ENCODE measurements around the gene GRIN2C. TPM values are rescaled to one million over a fixed set of nuclear protein-coding genes. Genes with fewer than 3 reads are reported as not detected.

Gene GRIN2C
- total RNA-seq, 1 donor from 2014 or later = 0.45 TPM

DNA sequence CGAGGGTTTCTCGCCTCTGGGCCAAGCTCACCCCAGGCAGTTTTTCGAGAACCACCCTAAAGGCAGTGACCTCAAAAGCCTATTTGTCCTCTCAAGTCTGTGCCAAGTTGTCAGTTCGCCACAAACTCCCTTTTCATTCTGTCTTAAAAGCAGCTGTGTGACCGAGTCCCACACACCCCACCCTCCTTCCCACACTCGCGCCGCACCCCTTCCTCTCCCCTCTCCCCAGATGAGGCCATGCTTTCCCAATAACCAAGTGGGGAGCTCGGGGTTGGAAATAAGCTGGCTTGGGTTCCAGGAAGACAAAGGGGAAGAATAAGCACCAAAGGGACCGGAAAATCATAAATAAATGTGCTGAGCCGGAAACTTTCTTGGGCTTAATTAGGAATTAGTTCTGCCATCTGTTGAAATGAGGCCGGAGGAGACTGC lies 36.7 kb downstream of the GRIN2C start:
- no peak for DNase-seq (ENCODE audit: low spot score)

DNA sequence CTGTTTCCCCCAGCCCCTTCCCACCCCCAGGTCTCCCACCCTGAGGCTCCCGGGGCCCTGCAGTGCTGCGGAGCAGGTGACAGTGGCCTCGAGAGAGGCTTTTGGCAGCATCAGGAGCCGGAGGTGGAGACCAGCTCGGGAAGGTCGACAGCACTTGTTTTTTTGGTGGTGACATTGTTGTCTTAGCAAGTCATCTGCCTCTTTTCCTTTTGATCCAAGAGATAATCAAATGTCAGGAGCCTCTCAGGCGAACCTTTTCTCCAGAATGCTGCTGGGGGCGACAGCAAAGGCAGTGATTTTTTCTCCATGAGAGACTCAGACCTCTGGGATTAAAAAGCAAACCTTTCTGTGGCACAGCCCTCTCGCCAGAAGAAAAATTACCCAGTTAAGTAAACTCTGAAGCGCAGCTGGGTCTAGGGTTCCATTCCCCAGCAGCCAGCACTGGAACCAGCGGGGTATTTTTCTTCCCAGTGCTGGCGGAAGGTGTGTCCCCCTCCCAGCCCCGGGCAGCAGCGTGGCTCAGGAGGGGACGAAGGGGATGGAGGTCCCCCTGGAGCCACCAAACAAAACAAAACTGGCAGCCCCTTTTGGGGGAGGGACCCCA lies 37.2 kb downstream of the GRIN2C start:
- no peak for DNase-seq (ENCODE audit: low spot score)

DNA sequence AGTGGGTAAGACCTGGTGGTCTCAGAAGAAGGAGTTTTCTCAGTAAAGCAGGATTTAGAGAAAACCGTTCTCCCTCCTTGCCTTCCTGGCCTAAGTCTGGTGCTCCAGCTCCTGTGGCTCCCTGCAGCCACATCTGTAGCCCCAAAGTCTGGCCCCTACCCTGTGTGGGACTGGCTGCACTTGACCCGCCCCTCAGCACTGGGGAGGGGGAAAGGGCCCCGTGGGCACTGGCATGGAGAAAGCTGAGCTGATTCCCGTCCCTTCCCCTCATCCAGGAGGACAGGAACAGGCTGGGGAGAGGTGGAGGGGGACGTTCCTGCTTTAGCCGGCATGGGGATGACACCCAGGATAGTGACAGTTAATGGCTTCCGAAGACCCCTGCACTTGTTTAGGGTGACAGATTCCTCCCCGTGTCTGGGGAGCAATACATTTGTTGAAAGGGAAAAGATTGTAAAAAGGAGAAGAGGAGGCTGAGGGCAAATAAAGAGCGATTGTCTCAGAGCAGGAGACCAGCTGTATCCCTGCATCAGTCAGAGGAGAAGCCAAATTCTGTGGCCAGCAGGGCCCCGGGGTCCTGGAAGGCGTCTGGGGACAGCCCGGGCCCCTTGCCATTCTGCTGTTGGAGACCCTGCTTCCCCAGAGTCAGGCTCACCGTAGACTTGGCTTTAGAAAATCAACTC lies 37.9 kb downstream of the GRIN2C start:
- no peak for DNase-seq (ENCODE audit: low spot score)

DNA sequence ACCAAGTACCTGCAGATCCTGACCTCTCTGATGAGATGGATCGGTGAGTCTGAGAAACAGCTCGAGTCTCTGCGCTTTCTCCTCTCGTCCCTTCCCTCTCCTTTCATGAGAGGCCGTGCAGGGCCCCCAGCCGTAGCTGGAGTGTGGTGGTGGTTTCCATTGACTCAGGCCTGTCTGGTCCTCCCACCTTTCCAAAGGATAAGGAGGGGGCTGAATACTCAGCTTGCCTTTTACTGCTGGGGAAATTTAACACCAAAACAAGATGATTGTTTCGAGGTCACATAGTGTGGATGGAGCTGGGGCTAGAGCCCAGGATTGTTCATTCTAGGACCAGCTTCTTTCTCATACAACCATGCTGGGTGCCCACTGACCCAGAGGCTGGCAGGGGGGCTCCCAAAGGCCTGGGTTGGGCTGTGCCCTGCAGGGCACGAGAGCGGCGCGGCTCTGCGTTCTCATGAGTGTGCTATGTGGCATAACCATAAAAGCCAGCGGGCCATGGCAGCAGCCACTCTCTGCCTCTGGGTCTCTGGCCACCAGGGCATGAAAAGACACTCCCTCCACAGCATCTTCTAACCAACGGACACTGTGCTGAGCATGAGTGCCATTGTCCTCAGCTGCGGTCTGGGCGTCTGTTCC lies 39.8 kb downstream of the GRIN2C start:
- DNase-seq (ENCODE audit: low spot score) = no peak

DNA sequence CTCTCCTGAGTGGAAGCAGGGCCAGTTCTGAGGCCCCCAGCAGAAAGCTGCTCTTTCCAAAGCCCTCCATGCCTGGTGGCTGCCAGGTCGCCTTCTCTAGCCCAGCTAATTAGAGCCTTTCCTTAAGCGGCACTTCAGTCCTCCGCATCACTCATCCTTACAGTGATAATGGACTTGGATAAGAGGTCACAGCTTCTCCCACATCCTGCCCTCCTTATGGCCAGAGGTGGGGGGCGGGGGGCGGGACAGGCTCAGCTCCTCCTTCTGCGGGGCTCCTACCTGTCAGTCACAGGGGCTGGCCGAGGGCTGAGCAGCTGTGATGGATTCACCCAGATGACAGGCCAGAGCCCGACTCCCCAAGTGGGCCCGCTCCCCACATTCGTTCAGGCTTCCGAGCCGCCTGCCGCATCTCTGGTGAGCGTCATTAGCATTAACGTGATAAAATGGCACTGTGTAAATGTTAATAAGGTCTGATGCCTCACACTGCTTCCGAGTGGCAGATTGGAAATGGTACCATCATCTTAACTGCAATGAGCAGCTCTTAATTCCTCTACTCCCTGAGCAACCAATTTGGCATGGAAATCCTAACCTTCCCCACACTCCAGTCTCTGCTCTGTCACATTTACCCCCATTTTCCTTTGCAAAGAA lies 41.3 kb downstream of the GRIN2C start:
- DNase-seq (ENCODE audit: low spot score) = no peak

DNA sequence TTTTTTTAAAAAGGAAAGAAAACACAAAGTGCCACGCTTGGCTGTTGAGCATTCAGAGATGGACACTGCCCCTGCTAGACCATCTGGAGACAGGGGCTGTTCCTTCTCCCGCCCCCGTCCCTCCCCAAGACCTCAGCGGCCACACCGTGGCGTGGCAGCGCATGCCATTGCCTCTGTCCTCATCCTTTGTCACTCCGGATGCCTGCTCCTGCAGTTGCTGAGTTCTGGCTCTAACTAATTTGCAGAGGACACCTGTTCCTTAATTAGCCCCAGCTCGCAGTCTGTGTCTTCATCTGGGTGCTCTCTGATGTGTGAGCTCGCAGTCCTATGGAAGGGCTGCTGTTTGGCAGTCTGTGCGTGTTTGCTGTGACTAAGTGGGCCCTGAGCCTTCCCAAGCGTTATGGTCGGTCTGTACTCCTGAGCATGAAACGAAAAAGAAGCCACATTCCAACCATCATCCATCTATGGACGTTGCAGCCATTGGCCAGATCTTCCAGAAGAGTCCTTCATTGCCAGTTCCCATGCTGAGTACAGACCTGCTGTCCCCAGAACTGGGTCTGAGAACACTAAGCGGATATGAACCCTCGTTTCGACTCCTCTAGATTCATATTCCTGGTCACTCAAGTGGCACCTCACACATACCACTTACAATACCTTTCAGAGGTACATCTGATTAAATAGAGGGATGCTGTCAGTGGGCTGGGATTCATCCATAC lies 42.6 kb downstream of the GRIN2C start:
- DNase-seq (ENCODE audit: low spot score) = no peak

DNA sequence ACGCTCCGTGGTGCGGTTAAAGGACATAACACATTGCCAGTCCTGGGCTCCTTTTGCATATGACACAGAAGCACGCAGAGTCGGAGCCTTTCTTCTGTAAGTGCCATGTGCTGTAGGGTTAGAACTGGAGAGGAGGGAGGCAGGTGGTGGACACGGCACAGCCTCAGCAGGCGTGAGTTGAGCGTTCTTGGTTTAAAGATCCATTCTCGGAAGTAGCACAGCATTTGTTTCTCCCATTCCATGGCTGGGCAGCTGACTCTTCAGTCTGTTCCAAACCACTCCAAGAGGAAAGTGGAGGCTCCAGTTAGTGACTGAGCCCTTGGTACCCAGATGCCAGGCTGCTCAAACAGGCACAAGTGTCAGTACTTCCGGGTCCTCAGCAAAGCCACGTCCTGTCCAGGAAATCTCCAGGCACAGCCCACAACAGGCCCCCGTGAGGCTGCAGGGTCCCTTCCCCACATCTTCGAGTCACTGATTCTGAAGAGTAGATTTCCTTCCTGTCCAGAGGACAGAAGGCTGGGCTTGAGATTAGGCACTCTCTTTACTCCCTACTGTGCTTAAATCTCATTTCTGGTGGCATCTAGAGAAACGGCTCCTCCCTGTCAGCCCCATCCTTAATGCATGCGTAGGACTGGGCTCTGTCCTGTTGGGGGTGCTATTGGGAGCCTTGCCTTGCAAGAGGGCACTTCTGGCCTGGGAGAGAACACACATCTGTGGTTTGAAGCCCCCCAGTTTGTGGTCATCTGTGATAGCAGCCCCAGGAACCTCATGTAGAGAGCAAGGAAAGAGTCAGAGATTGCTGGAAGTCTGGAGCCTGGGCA lies 43.9 kb downstream of the GRIN2C start:
- DNase-seq (ENCODE audit: low spot score) = no peak

DNA sequence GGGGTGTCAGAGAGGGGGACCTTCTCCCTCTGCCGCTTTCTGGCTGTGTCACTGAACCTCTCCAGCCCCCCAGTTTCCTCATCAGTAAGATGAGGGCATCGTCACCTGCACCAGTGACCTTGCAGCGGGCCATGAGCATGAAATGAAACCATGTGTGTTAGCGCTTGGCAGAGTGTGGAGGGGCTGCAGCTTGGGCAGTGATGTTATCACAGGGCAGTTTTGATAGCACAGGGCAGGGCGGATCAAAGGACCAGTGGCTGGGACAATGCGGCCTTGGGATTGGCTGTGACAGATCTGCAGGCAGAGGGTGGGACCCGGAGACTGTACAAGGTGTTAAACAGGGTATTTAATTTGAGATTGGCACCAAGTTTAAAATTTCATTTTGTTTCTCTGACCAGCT lies 44.6 kb downstream of the GRIN2C start:
- DNase-seq (ENCODE audit: low spot score) = no peak

DNA sequence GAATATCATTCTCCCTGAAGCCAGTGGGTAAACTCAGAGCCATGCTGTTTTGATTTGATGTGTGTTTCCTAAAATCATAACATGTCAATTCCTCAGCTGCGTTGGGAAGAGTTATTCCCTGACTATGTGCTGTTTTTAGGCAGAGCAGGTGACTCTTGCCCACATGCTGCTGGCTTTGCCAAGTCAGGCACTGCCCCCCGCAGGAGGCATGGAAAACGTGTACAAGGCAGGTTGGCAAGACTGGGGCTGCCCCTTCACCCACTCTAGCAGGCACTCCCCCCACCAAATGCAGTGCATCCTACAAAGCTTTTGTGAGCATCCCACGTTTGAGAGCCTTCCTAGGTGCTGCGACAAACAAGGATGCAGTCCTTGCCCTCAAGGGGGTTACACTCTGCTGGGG lies 45.2 kb downstream of the GRIN2C start:
- DNase-seq (ENCODE audit: low spot score) = no peak

DNA sequence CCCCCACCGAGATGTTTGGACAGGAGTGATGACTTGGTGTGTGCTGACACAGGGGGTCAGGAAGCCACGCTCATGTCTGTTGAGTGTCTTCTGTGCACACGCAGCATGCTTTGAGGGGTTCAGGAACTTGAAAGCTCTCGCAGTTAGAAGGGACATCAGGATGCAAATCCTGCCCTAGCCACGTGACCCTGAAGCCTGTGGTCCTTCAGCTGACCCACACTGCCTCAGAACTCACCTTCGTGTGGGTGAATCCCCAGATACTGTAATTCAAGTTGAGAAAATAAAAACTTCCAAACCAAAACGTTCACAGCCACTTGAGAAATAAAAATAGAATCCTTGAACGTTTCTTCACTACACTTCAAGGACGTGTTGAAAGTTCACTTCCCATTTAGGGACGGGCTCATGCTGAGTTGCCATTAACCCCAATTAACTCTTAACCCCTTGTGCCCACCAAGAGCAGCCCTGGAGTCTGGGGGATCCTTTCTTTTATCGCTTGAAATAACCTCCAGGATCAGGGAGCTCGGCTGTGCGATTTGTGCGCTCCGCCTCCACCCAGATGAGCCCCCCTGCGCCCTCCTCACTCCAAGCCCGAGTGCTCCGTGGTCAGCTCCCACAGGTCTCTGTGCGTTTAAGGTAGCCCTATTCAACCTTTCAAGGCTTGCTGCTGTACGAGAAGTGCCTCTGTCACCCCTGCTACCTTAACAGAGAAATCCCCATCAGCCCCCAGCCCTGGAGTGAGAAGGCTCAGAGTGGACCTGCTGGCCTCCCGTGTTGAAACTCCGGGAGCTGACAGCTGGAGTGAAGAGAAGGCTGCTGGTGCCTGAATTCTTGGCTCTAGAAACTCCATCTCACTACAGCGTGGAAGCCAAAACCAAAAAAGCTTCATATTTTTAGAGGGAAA lies 47.3 kb downstream of the GRIN2C start:
- DNase-seq (ENCODE audit: low spot score) = no peak

DNA sequence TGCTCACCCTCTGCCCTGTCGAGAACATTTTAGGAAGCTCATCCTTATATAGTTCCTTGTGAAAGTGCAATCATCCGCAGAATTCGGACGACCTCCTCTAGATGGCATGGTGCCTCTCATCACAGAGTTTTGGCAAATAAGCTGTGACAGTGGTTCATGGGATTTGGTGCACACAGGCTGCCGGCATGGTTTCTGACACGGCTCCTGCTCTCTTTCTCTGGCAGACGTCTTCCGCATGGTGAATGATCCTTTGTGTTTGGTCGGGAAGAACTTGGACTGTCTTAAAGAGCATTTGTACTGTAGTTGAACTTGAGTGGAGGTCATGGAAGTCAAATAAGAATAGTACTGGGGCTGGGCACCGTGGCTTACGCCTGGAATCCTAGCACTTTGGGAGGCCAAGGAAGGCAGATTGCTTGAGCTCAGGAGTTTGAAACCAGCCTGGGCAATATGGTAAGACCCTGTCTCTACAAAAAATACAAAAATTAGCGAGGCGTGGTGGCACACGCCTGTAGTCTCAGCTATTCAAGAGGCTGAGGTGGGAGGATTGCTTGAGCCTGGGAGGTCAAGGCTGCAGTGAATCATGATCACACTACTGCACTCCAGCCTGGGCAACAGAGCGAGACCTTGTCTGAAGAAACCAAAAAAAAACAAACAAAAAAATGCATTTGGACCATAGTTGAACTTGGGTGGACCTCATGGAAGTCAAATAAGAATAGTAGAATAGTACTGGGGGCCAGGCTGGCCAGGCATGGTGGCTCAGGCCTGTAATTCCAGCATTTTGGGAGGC lies 48.8 kb downstream of the GRIN2C start:
- no peak for DNase-seq (ENCODE audit: low spot score)

DNA sequence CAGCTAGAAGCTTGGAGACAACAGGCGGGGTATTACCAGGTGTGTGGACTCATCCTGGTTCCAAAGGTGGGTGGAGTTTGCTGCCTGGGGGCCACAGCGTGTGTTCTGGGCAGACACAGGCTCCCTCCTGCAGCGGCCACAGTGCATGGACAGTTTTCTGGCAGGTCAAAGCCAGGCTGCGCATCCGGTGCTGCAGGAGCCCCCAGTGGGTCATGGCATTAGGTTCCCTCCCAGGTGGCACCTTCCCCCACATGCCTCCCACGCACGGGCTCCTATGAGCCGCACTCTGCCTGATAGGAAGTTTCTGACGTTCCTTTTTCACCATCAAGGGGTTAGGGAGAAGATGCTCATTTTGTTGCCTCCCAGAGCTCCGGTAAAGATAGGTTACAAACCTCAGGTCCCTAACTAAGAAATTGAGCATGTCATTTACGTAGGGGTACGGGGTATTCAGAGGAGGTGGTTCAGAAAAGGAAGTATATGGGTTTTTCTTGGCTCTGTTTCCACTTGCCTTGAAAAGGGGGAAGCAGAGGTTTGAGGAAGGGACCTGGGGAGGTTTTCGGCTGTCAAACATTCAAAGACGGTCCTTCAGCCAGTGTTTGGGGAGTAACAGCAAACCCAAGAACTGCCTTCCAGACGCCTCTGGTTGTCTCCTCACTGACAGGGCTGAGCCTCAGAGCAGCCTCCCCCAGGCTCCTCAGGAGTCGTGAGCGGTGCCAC lies 50.8 kb downstream of the GRIN2C start:
- DNase-seq (ENCODE audit: low spot score) = no peak

DNA sequence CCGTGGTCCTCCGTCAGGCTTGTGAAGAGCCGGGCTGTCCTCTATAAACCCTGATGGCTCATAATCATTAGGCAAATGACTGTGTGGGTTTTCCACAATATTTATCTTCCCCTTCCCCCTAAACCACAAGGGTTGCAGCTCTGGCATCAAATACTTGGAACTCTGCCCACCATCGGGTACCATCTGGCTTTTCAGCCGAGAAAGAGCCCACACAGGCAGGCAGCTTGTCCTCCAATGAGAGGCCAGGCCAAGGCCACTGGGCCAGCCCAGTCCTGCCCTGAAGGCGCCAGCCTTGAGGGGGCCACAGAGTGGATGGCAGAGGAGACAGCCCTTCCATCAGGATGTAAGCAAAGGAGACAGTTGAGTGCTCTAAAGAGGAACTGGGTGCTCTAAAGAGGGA lies 51.8 kb downstream of the GRIN2C start:
- no peak for DNase-seq (ENCODE audit: low spot score)

DNA sequence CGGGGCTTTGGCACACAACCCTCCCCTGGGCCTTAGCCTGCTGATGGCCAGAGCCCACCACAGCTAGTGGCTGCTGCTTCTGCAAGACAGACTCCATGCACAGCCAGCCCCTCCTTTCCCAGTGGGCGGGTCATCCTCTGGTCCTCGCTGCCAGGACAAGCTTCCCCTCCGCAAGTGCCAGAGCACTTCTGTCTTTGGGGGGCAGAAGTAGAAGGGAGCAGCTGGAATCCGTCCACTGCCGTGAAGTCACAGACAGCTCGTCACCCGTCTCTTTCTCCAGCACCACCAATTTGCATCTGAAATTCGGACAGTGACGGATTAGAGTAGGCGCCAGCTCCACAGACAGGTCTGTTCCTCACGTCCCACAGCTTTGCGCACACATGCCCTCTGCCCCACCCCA lies 52.2 kb downstream of the GRIN2C start:
- DNase-seq (ENCODE audit: low spot score) = no peak

DNA sequence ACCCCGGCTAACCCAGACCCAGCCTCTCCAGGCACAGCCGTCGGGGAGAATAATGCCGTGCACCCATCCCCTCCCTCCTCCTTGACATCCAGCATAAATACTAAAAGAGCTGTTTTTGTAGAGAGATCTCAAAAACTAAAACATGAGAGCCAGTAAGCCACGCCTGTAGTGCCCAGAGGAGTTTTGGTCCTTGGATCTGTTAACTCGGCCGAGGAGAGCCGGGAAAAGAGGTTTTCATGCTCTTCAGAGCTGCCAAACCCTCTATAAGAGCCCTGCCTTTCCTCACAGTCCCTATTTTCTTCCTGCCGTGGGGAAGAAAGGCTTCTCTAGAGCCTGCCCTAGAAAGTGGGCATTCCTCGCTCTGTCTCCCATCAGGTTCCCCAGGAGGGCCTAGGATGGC lies 53.4 kb downstream of the GRIN2C start:
- DNase-seq (ENCODE audit: low spot score) = no peak

DNA sequence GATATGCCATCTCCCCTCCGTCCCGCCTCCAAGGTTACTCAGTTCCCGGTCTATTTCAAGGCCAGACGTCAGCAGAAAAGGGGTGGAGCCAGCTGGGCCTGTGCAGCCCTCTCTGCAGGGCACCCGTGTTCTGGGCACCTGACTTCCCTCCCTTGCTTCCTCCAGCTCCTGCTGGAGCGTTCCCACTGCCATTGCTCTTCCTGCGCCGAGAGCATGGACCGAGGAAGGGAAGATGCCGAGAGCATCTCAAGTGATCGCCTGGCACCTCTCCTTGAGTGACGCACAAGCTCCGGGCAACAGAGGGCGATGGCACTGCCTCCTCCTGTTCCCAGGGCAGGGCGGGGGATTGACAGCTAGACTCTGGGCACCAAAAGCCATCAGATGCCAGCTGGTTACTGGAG lies 54.1 kb downstream of the GRIN2C start:
- no peak for DNase-seq (ENCODE audit: low spot score)

DNA sequence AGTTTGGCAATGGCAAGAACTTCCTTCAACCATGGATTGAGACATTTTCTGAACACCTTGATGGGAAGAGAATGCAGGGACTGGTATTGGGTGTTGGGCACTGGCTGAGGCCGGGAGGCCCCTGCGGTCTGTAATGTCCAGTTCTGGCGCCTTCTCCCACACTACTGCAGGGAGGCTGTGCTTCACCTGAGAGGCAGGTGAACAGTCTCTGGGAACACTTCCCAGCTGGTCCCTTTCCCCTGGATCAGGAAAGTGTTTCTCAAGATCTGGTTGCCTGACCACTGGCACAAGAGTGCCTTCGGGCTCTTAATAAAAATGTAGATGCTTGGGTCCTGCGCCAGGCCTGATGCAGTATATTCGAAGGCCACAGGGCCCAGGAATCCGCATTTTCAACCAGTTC lies 55.0 kb downstream of the GRIN2C start:
- no peak for DNase-seq (ENCODE audit: low spot score)

DNA sequence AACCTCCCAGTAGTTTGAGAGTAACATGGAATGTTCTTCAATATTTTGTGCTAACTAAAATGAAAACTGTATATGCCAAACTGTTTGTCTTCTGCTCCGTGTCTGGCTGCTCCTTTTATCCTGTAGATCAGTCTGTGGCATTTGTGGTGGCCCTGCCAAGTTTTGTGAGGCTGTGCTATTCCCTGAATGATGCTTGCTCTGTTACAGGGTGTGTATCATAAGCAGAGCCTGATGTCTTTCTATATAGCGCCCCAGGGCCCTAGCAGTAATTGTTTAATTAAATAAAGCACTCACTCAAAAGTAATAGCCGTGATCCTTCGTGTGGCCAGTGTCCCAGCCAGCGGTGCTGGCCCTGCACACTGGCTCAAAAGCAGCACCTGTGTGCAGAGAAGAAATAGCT lies 55.7 kb downstream of the GRIN2C start:
- DNase-seq (ENCODE audit: low spot score) = no peak
